H1 (cell line): ENCODE measurements around the gene SLC38A10. TPM values are rescaled to one million over a fixed set of nuclear protein-coding genes. Genes with fewer than 3 reads are reported as not detected.

Experiments
- CTCF ChIA-PET: fragments of 300-600 bp; sonication (Branson Sonifier 250); formaldehyde crosslinking; loops from one replicate; lab custom pipeline; 2021; ENCODE audit not compliant: partially characterized antibody; lab: Charles Lee
- POLR2A ChIA-PET: fragments of 300-600 bp; sonication (Branson Sonifier 250); formaldehyde crosslinking; loops from one replicate; lab custom pipeline; 2021; ENCODE audit warnings: inconsistent platforms; ENCODE audit not compliant: partially characterized antibody; lab: Charles Lee
- DNase-seq, 2 experiments: peaks; one replicate each; pipeline versions ENCODE4 v3.0.0 to v3.0.0-alpha.2; 2010 to 2022; ENCODE audit warnings: low spot score in 2 of 2, low read depth in 1 of 2, mixed read lengths in 1 of 2
- FAIRE-seq: peaks from 2 replicates; lab custom pipeline; 2011; peaks lifted over from hg19 to GRCh38; lab: Jason Lieb, UNC
- H2AFZ ChIP-seq: 2 replicates; pipeline ENCODE4 v1.8.1; 2012; ENCODE audit warnings: low read length, inconsistent platforms
- H2AK5ac ChIP-seq: 2 replicates; pipeline ENCODE4 v1.6.1; 2013; ENCODE audit warnings: low read depth, low read length
- H2BK120ac ChIP-seq: replicated peaks from 2 replicates; pipeline ENCODE3; 2013; ENCODE audit warnings: low read depth, low read length, inconsistent platforms
- H2BK12ac ChIP-seq: 2 replicates; pipeline ENCODE4 v1.6.1; 2013; ENCODE audit warnings: low read depth, low read length
- H2BK15ac ChIP-seq: 2 replicates; pipeline ENCODE4 v1.6.1; 2013; ENCODE audit warnings: low read length
- H2BK20ac ChIP-seq: 2 replicates; pipeline ENCODE4 v1.6.1; 2013; ENCODE audit warnings: low read length
- H2BK5ac ChIP-seq: 2 replicates; pipeline ENCODE4 v1.6.1; 2013; ENCODE audit warnings: low read depth, low read length
- H3K14ac ChIP-seq: 2 replicates; pipeline ENCODE4 v1.6.1; 2013; ENCODE audit warnings: inconsistent platforms; ENCODE audit not compliant: insufficient read length
- H3K18ac ChIP-seq: 2 replicates; pipeline ENCODE4 v1.6.1; 2013; ENCODE audit warnings: low read length; ENCODE audit errors: extremely low read depth
- H3K23ac ChIP-seq: 2 replicates; pipeline ENCODE4 v1.6.1; 2013; ENCODE audit warnings: inconsistent platforms; ENCODE audit not compliant: insufficient read length
- H3K23me2 ChIP-seq: 2 replicates; pipeline ENCODE4 v1.6.1; 2013; ENCODE audit warnings: low read depth, low read length
- H3K27ac ChIP-seq: 2 replicates; pipeline ENCODE4 v1.6.1; 2011; ENCODE audit warnings: low read depth, low read length, inconsistent platforms
- H3K27me3 ChIP-seq, 4 experiments: replicated peaks in 1 of 4; 1 replicate in 1 of 4; 2 replicates in 3 of 4; pipeline versions ENCODE4 v1.6.1 to v1.8.1; 2011 to 2013; ENCODE audit warnings: low read length in 3 of 4, mild to moderate bottlenecking in 3 of 4, inconsistent platforms in 2 of 4, mixed read lengths in 2 of 4, moderate library complexity in 1 of 4; ENCODE audit not compliant: control insufficient read depth in 3 of 4, insufficient read depth in 3 of 4; ENCODE audit errors: extremely low read depth in 1 of 4
- H3K36me3 ChIP-seq, 4 experiments: 2 replicates each; pipeline versions ENCODE4 v1.6.1 to v1.8.1; 2011 to 2013; ENCODE audit warnings: mild to moderate bottlenecking in 4 of 4, low read length in 3 of 4, moderate library complexity in 2 of 4, control low read depth in 1 of 4, inconsistent platforms in 1 of 4; ENCODE audit not compliant: insufficient read depth in 4 of 4, control insufficient read depth in 2 of 4
- H3K4ac ChIP-seq: replicated peaks from 2 replicates; pipeline ENCODE3; 2013; ENCODE audit warnings: low read length, low read depth, mixed read lengths, inconsistent platforms; ENCODE audit not compliant: insufficient read length
- H3K4me1 ChIP-seq, 4 experiments: replicated peaks in 1 of 4; 1 replicate in 1 of 4; 2 replicates in 3 of 4; pipeline versions ENCODE4 v1.6.1 to v1.8.1; 2011 to 2013; ENCODE audit warnings: low read length in 3 of 4, inconsistent platforms in 2 of 4, mixed read lengths in 1 of 4; ENCODE audit not compliant: insufficient read depth in 4 of 4, control insufficient read depth in 3 of 4
- H3K4me2 ChIP-seq, 2 experiments: 2 replicates each; pipeline versions ENCODE4 v1.6.1 to v1.8.1; 2011 to 2013; ENCODE audit warnings: low read depth in 2 of 2, low read length in 2 of 2, control low read depth in 1 of 2, inconsistent platforms in 1 of 2, mild to moderate bottlenecking in 1 of 2; ENCODE audit not compliant: insufficient read depth in 1 of 2
- H3K4me3 ChIP-seq, 4 experiments: fragments of 200-600, 300-600 bp in 1 of 4; sonication (generic), shearing (Covaris generic), sonication (Bioruptor Twin) in 1 of 4; 2 replicates each; pipeline versions ENCODE4 v1.5.1 to v1.8.1; 2011 to 2016; ENCODE audit warnings: low read length in 4 of 4, low read depth in 3 of 4, control low read depth in 2 of 4, inconsistent platforms in 2 of 4, mild to moderate bottlenecking in 2 of 4, mixed read lengths in 1 of 4, moderate library complexity in 1 of 4; ENCODE audit not compliant: insufficient read depth in 2 of 4; ENCODE audit errors: extremely low read depth in 1 of 4
- H3K56ac ChIP-seq: replicated peaks from 2 replicates; pipeline ENCODE3; 2013; ENCODE audit warnings: low read depth, mild to moderate bottlenecking, mixed read lengths, low read length, inconsistent platforms; ENCODE audit not compliant: insufficient read length
- H3K79me1 ChIP-seq: 2 replicates; pipeline ENCODE4 v1.6.1; 2013; ENCODE audit warnings: low read depth, low read length, control low read depth
- H3K79me2 ChIP-seq, 2 experiments: 2 replicates each; pipeline versions ENCODE4 v1.6.1 to v1.8.1; 2012 to 2013; ENCODE audit warnings: low read length in 2 of 2, mild to moderate bottlenecking in 2 of 2, inconsistent platforms in 1 of 2; ENCODE audit not compliant: insufficient read depth in 2 of 2, control insufficient read depth in 1 of 2
- H3K9ac ChIP-seq, 4 experiments: replicated peaks in 1 of 4; 1 replicate in 1 of 4; 2 replicates in 3 of 4; pipeline versions ENCODE4 v1.6.1 to v1.8.1; 2011 to 2013; ENCODE audit warnings: low read depth in 3 of 4, low read length in 3 of 4, control low read depth in 2 of 4, mild to moderate bottlenecking in 2 of 4, moderate library complexity in 2 of 4, inconsistent platforms in 1 of 4; ENCODE audit errors: extremely low read depth in 1 of 4
- H3K9me3 ChIP-seq, 2 experiments: 2 replicates each; pipeline versions ENCODE4 v1.6.1 to v1.8.1; 2012 to 2013; ENCODE audit warnings: mild to moderate bottlenecking in 2 of 2, moderate library complexity in 2 of 2, control low read depth in 1 of 2, inconsistent platforms in 1 of 2, low read depth in 1 of 2, low read length in 1 of 2, mixed read lengths in 1 of 2; ENCODE audit not compliant: insufficient read depth in 2 of 2
- H4K20me1 ChIP-seq, 2 experiments: replicated peaks in 1 of 2; 2 replicates each; pipeline versions ENCODE3 to v1.8.1; 2011 to 2013; ENCODE audit warnings: inconsistent platforms in 2 of 2, low read length in 2 of 2, mild to moderate bottlenecking in 1 of 2; ENCODE audit not compliant: insufficient read depth in 2 of 2, control insufficient read depth in 1 of 2
- H4K5ac ChIP-seq: 2 replicates; pipeline ENCODE4 v1.6.1; 2013; ENCODE audit warnings: low read length, low read depth, mixed read lengths, inconsistent platforms; ENCODE audit not compliant: insufficient read length
- H4K8ac ChIP-seq: 2 replicates; pipeline ENCODE4 v1.8.0; 2013; ENCODE audit warnings: mild to moderate bottlenecking, moderate library complexity, low read length, inconsistent platforms; ENCODE audit not compliant: insufficient read depth; ENCODE audit errors: extremely low read depth
- H4K91ac ChIP-seq: replicated peaks from 2 replicates; pipeline ENCODE3; 2013; ENCODE audit warnings: low read length, mixed read lengths, inconsistent platforms; ENCODE audit not compliant: insufficient read length
- ASH2L ChIP-seq: fragments of 200-600, 300-600 bp; sonication (generic); IDR thresholded peaks from one replicate; pipeline ENCODE4 v1.7.1; 2017; ENCODE audit warnings: low read length
- CTCF ChIP-seq, 3 experiments: IDR thresholded peaks; 1 replicate in 2 of 3; 2 replicates in 1 of 3; pipeline versions ENCODE4 v1.5.1 to v1.6.1; 2011; ENCODE audit warnings: low read length in 3 of 3, mild to moderate bottlenecking in 3 of 3, inconsistent platforms in 2 of 3, low read depth in 1 of 3, moderate library complexity in 1 of 3; ENCODE audit not compliant: insufficient read depth in 1 of 3; ENCODE audit errors: control extremely low read depth in 1 of 3
- E2F6 ChIP-seq: IDR thresholded peaks from 2 replicates; pipeline ENCODE4 v1.6.1; 2012; ENCODE audit warnings: inconsistent platforms
- FOSL1 ChIP-seq: IDR thresholded peaks from 2 replicates; pipeline ENCODE4 v1.6.1; 2011; ENCODE audit warnings: mild to moderate bottlenecking, low read depth, low read length, moderate library complexity; ENCODE audit not compliant: insufficient read depth
- KDM4A ChIP-seq: IDR thresholded peaks from one replicate; pipeline ENCODE4 v1.7.1; 2012; ENCODE audit warnings: low read depth, mild to moderate bottlenecking, moderate library complexity, low read length, inconsistent platforms; ENCODE audit not compliant: severe bottlenecking
- KDM5A ChIP-seq: fragments of 200-600 bp; IDR thresholded peaks from 2 replicates; pipeline ENCODE4 v1.7.1; 2012; ENCODE audit warnings: mild to moderate bottlenecking, low read length, inconsistent platforms, mixed read lengths
- MAFK ChIP-seq: IDR thresholded peaks from 2 replicates; pipeline ENCODE4 v1.6.1; 2012; ENCODE audit warnings: low read depth, mild to moderate bottlenecking, improper control_type of control experiment, low read length
- RXRA ChIP-seq: IDR thresholded peaks from 2 replicates; pipeline ENCODE4 v1.6.1; 2011; ENCODE audit warnings: low read depth, mild to moderate bottlenecking, low read length, moderate library complexity; ENCODE audit not compliant: insufficient read depth
- YY1 ChIP-seq: IDR thresholded peaks from 2 replicates; pipeline ENCODE4 v1.6.1; 2011; ENCODE audit warnings: low read depth, mild to moderate bottlenecking, low read length
- WGBS, 2 experiments: shearing (Covaris generic) in 1 of 2; methylation state at CpG; one replicate each; pipeline versions ENCODE4 v1.1.6 to v1.1.7; 2013 to 2015; ENCODE audit warnings: low lambda C conversion rate in 2 of 2, mixed read lengths in 2 of 2, inconsistent platforms in 1 of 2, low coverage in 1 of 2, missing lambda C conversion rate in 1 of 2; ENCODE audit not compliant: insufficient replicate concordance in 2 of 2, insufficient coverage in 1 of 2, insufficient read length in 1 of 2; ENCODE audit errors: extremely low coverage in 1 of 2, missing lambda C conversion rate in 1 of 2; 5-methylcytosine and 5-hydroxymethylcytosine counted together
- polyA plus RNA-seq, 7 experiments: library from polyadenylated mRNA; depleted of rRNA in 3 of 7; stranded (reverse) in 5 of 7; unstranded in 2 of 7; fragments of >200 nt in 5 of 7; fragments of 200-250 nt in 2 of 7; gene quantifications; 1 replicate in 5 of 7; 2 replicates in 1 of 7; 4 replicates in 1 of 7; pipeline versions ENCODE4 v1.2.1 to v1.2.3, GENCODE V29; 2011 to 2013; ENCODE audit warnings: missing spikeins in 2 of 7, mixed read lengths in 2 of 7
- total RNA-seq: library from RNA; stranded (reverse); fragmentation: NEBNext Ultra II Directional; extraction: Animal tissue kit (Norgen Biotek cat#: 25700); gene quantifications from 2 replicates; pipeline ENCODE4 v1.2.1, GENCODE V29; 2021

SLC38A10 gene
- total and polyA plus RNA-seq, 2 of the 8 experiments (the other 6 are each of a cell fraction or from before 2014, with no cell fraction given), result 26.4 to 41.0 TPM

DNA sequence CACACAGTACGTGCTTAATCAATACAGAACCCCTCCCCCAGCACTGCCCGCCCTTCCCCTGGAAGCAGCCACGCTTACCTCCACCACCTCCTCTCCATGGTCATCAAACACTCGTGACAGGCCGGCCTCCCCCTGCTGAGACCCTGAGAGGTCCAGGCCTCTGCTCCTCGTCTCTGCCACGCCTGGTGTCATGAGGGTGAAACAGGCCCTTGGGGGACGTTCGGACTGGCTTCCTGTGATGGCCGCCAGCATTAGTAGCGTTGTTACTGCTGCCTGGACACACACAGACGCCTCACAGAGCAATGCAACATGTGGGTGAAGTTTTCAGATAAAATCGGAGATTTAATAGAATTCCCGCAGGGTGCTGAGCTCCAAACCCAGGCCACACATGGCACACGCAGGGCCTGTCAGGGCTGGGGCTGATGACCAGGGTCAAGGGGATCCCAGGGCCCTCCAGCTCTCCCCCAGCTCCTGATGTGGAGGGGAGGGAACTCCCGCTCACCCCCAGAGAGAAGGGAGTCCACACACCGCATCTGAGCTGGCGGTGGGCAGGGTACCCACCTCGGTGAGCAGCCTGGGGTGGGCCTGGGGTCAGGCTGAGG, 15.9 kb upstream of the SLC38A10 start:
- Histone ChIP-seq H4K5ac (no peak overlapping the region), H3K18ac (no peak overlapping the region; the same call in 1 of the 2 replicates), H2AFZ (no peak overlapping the region), H2BK12ac (0 out of 2 replicates have a peak overlapping the region, but pooled peaks have one; percentile 39), H3K9me3 (no peaks in the 10 kb centered on the region), H3K79me1 (no peaks in the 10 kb centered on the region), H3K4me3 (no peak overlapping the region), H2AK5ac (no peak overlapping the region; the same call in 1 of the 2 replicates), H2BK120ac (no peak overlapping the region), H4K20me1 (no peaks in the 10 kb centered on the region), H3K14ac (no peak overlapping the region), H3K23ac (no peak overlapping the region), H2BK20ac (no peak overlapping the region; the same call in 1 of the 2 replicates), H3K56ac (no peak overlapping the region), H3K23me2 (no peaks in the 10 kb centered on the region), H4K91ac (no peak overlapping the region), H3K79me2 (no peaks in the 10 kb centered on the region), H2BK5ac (0 out of 2 replicates have a peak overlapping the region, but pooled peaks have one; percentile 35), H3K27me3 (no peaks in the 10 kb centered on the region), H3K4me1 (peaks cover 5 to 18% (median 17%) of the 10 kb centered on the region in 4 experiments), H3K36me3 (no peaks in the 10 kb centered on the region), H3K27ac (no peak overlapping the region), H3K4ac (no peak overlapping the region), H3K4me2 (no peak overlapping the region), H3K9ac (no peak overlapping the region), H4K8ac (no peak overlapping the region), H2BK15ac (peak overlapping the region; percentile 72; the same call in 1 of the 2 replicates)
- ChIA-PET CTCF (interaction anchor here (1.2 to 10.3 kb wide), 13 partner anchors 11 to 173 kb away, joined by 3 to 80 read pairs (median 8); no protein-coding TSS in a partner anchor), POLR2A (interaction anchor here (1.8 kb wide), 1 partner anchor 205 kb away, joined by 4 read pairs; no protein-coding TSS in a partner anchor)
- WGBS, 2 experiments, result 83% methylated on average over 18 of the region's 19 CpGs; no CpG with 5 or more reads in 1 of the 2 experiments
- FAIRE-seq, result no peak
- no peak for DNase-seq
- TF ChIP-seq YY1, result no peak
- TF ChIP-seq FOSL1, result no peak
- TF ChIP-seq CTCF (IDR thresholded peaks at IDR 0.05; ENCODE audit: control extremely low read depth in 1 of 3, insufficient read depth in 1 of 3, low read depth in 1 of 3, low read length in 3 of 3), result no peak
- no peak for TF ChIP-seq RXRA
- no peak for TF ChIP-seq E2F6
- no peak for TF ChIP-seq KDM4A
- no peak for TF ChIP-seq KDM5A
- no peak for TF ChIP-seq ASH2L
- TF ChIP-seq MAFK, result no peak
